Measurements from ENCODE around the gene ZNF709.
"Not testable (repeated sequence)": the region's sequence is repeated elsewhere in the genome, so short reads cannot be mapped to it uniquely, and the experiment has no call there.

The ZNF709 gene

GRCh38 chr19:12450844-12451243 lies 33.8 kb downstream of the ZNF709 start:
- no peak for DNase-seq

- DNase-seq = no peak
Measured at GRCh38 chr19:12448808-12449207, 35.8 kb downstream of the ZNF709 start.

- peak; percentile 95 for DNase-seq
Measured at GRCh38 chr19:12440541-12441316, 43.9 kb downstream of the ZNF709 start, which contains the start of gene ZNF443. TSS of gene ZNF443 (minus strand) at chr19:12441021. CDS start at chr19:12440914, 107 bp downstream.

- not testable (repeated sequence) for DNase-seq
Measured at GRCh38 chr19:12439686-12440540, 44.7 kb downstream of the ZNF709 start.

GRCh38 chr19:12430726-12431299 lies 53.8 kb downstream of the ZNF709 start:
- not testable (repeated sequence) for DNase-seq

- no peak for DNase-seq
Measured at GRCh38 chr19:12425888-12426274, 58.7 kb downstream of the ZNF709 start.

- no peak for DNase-seq
Measured at GRCh38 chr19:12425236-12425887, 59.3 kb downstream of the ZNF709 start.

GRCh38 chr19:12417273-12417672 lies 67.3 kb downstream of the ZNF709 start:
- not testable (repeated sequence) for DNase-seq

GRCh38 chr19:12411893-12412292 lies 72.7 kb downstream of the ZNF709 start:
- DNase-seq = no peak

All from effector CD4-positive, alpha-beta T cell (primary cell).